CD4-positive, alpha-beta memory T cell (primary cell): ENCODE data around the gene NR3C2. TPM values are rescaled to one million over a fixed set of nuclear protein-coding genes. Genes with fewer than 3 reads are reported as not detected.
A peak's percentile ranks its signal among the peaks of the same experiment; 100 is the strongest.

Source experiments
- CTCF ChIA-PET: fragments of 350-600 bp; sonication (Branson Sonifier 250); formaldehyde crosslinking; loops from one replicate; lab custom pipeline; 2021; ENCODE audit warnings: inconsistent platforms; ENCODE audit not compliant: partially characterized antibody; lab: Charles Lee
- POLR2A ChIA-PET: fragments of 350-600 bp; sonication (Branson Sonifier 250); formaldehyde crosslinking; loops from one replicate; lab custom pipeline; 2021; ENCODE audit not compliant: partially characterized antibody; lab: Charles Lee
- DNase-seq, 5 donors: peaks; one replicate each; pipeline versions ENCODE4 v3.0.0 to v3.0.0-alpha.2; 2020 to 2022; ENCODE audit warnings: mixed read lengths in 1 of 5
- H3K27ac ChIP-seq: one replicate; pipeline ENCODE4 v1.7.0; 2013; ENCODE audit warnings: low read depth, low read length
- H3K27me3 ChIP-seq: 2 replicates; pipeline ENCODE4 v1.7.0; 2013; ENCODE audit warnings: mild to moderate bottlenecking, low read length, moderate library complexity; ENCODE audit not compliant: insufficient read depth
- H3K36me3 ChIP-seq: 2 replicates; pipeline ENCODE4 v1.7.0; 2013; ENCODE audit warnings: mild to moderate bottlenecking, low read length, moderate library complexity; ENCODE audit not compliant: insufficient read depth
- H3K4me1 ChIP-seq: 2 replicates; pipeline ENCODE4 v1.7.0; 2013; ENCODE audit warnings: mild to moderate bottlenecking, low read length, moderate library complexity; ENCODE audit not compliant: insufficient read depth
- H3K4me3 ChIP-seq, 2 donors: one replicate each; pipeline ENCODE4 v1.7.0; 2013; ENCODE audit warnings: low read length in 2 of 2, mild to moderate bottlenecking in 1 of 2
- H3K9me3 ChIP-seq, 2 donors: one replicate each; pipeline ENCODE4 v1.7.0; 2013; ENCODE audit warnings: low read length in 2 of 2, control low read depth in 1 of 2; ENCODE audit not compliant: control insufficient read depth in 1 of 2
- H3K27ac Mint-ChIP-seq, 7 donors: one replicate each; pipeline ENCODE4 v1.8.0; 2020 to 2021; ENCODE audit warnings: mixed read lengths in 7 of 7, mild to moderate bottlenecking in 6 of 7, inconsistent platforms in 3 of 7, moderate library complexity in 3 of 7
- H3K27me3 Mint-ChIP-seq, 2 donors: one replicate each; pipeline ENCODE4 v1.8.0; 2020 to 2021; ENCODE audit warnings: mixed read lengths in 2 of 2
- H3K36me3 Mint-ChIP-seq, 2 donors: one replicate each; pipeline ENCODE4 v1.8.0; 2020 to 2021; ENCODE audit warnings: mixed read lengths in 2 of 2, inconsistent platforms in 1 of 2, mild to moderate bottlenecking in 1 of 2
- H3K4me1 Mint-ChIP-seq, 4 donors: one replicate each; pipeline ENCODE4 v1.8.0; 2020 to 2021; ENCODE audit warnings: mixed read lengths in 4 of 4, mild to moderate bottlenecking in 1 of 4
- H3K4me3 Mint-ChIP-seq, 8 donors: one replicate each; pipeline ENCODE4 v1.8.0; 2020 to 2021; ENCODE audit warnings: mixed read lengths in 8 of 8, mild to moderate bottlenecking in 7 of 8, moderate library complexity in 6 of 8, inconsistent platforms in 3 of 8
- H3K9me3 Mint-ChIP-seq, 8 donors: one replicate each; pipeline ENCODE4 v1.8.0; 2020 to 2021; ENCODE audit warnings: mixed read lengths in 8 of 8, mild to moderate bottlenecking in 5 of 8, inconsistent platforms in 3 of 8, moderate library complexity in 1 of 8
- intact Hi-C: fragments of 100-400 bp; cut with micrococcal nuclease; formaldehyde crosslinking; loops from one replicate; pipeline ENCODE4 v1.15.1; 2023
- polyA plus RNA-seq, 2 donors: library from polyadenylated mRNA; unstranded; fragments of 300-500 nt; fragmentation: Illumina TruSeq; gene quantifications; one replicate each; pipeline ENCODE4 v1.2.3, GENCODE V29; 2021
- total RNA-seq, 2 experiments: library from RNA; stranded (reverse); gene quantifications; one replicate each; pipeline ENCODE4 v1.2.3, GENCODE V29; 2021

The NR3C2 gene
- total and polyA plus RNA-seq, 4 experiments from 2014 or later = 4.9 to 50.9 (median 26.8) TPM

GRCh38 chr4:148292686-148293085 is 149.5 kb downstream of the NR3C2 start:
- no peaks in the 10 kb centered on the region for H3K36me3 ChIP-seq
- no peaks in the 10 kb centered on the region for H3K9me3 Mint-ChIP-seq
- H3K4me1 ChIP-seq = no peaks in the 10 kb centered on the region
- H3K27ac Mint-ChIP-seq = no peak overlapping the region
- ChIA-PET CTCF (no interaction called here), POLR2A (no interaction called here)
- no peaks in the 10 kb centered on the region for H3K9me3 ChIP-seq
- intact Hi-C loops = no loop called here
- no peak for DNase-seq
- H3K36me3 Mint-ChIP-seq = no peaks in the 10 kb centered on the region
- no peaks in the 10 kb centered on the region for H3K27me3 ChIP-seq
- no peak overlapping the region for H3K4me3 Mint-ChIP-seq
- H3K27me3 Mint-ChIP-seq = no peaks in the 10 kb centered on the region
- H3K4me1 Mint-ChIP-seq = peaks cover 26 to 44% (median 31%) of the 10 kb centered on the region in 4 donors
- H3K4me3 ChIP-seq = no peak overlapping the region
- H3K27ac ChIP-seq = no peak overlapping the region

- Mint-ChIP-seq H3K9me3 (no peaks in the 10 kb centered on the region), H3K36me3 (no peaks in the 10 kb centered on the region), H3K27me3 (no peaks in the 10 kb centered on the region), H3K4me3 (no peak overlapping the region), H3K27ac (no peak overlapping the region), H3K4me1 (peaks cover 22 to 42% (median 30%) of the 10 kb centered on the region in 4 donors)
- Histone ChIP-seq H3K27ac (no peak overlapping the region), H3K27me3 (no peaks in the 10 kb centered on the region), H3K9me3 (no peaks in the 10 kb centered on the region), H3K4me1 (no peaks in the 10 kb centered on the region), H3K4me3 (no peak overlapping the region), H3K36me3 (no peaks in the 10 kb centered on the region)
- POLR2A ChIA-PET = no interaction called here
- intact Hi-C loops = loop anchor here (10.0 kb wide), 1 partner anchor 45 kb away; no protein-coding TSS in a partner anchor
- DNase-seq = no peak
- CTCF ChIA-PET = no interaction called here
These were observed 152.5 kb downstream of the NR3C2 start for GRCh38 chr4:148289740-148290139.

GRCh38 chr4:148288448-148288847 is 153.8 kb downstream of the NR3C2 start:
- no peaks in the 10 kb centered on the region for H3K9me3 ChIP-seq
- ChIA-PET POLR2A (no interaction called here), CTCF (no interaction called here)
- Mint-ChIP-seq H3K27ac (no peak overlapping the region), H3K4me3 (no peak overlapping the region), H3K4me1 (peaks cover 24 to 46% (median 33%) of the 10 kb centered on the region in 4 donors), H3K9me3 (no peaks in the 10 kb centered on the region), H3K27me3 (no peaks in the 10 kb centered on the region), H3K36me3 (no peaks in the 10 kb centered on the region)
- H3K4me3 ChIP-seq = no peak overlapping the region
- intact Hi-C loops = loop anchor here (10.0 kb wide), 1 partner anchor 46 kb away; no protein-coding TSS in a partner anchor
- H3K27ac ChIP-seq = no peak overlapping the region
- H3K27me3 ChIP-seq = no peaks in the 10 kb centered on the region
- no peaks in the 10 kb centered on the region for H3K36me3 ChIP-seq
- no peaks in the 10 kb centered on the region for H3K4me1 ChIP-seq
- DNase-seq = no peak

- Histone ChIP-seq H3K9me3 (no peaks in the 10 kb centered on the region), H3K27ac (no peak overlapping the region), H3K36me3 (no peaks in the 10 kb centered on the region), H3K27me3 (no peaks in the 10 kb centered on the region), H3K4me1 (no peaks in the 10 kb centered on the region), H3K4me3 (no peak overlapping the region)
- Mint-ChIP-seq H3K27ac (peak overlapping the region in 1 of 7 donors; percentile 8), H3K9me3 (peaks cover 0 to 3% (median 0%) of the 10 kb centered on the region in 8 donors), H3K27me3 (no peaks in the 10 kb centered on the region), H3K36me3 (no peaks in the 10 kb centered on the region), H3K4me1 (peaks cover 28 to 45% (median 37%) of the 10 kb centered on the region in 4 donors), H3K4me3 (no peak overlapping the region)
- intact Hi-C loops = loop anchor here (10.0 kb wide), 1 partner anchor 48 kb away; no protein-coding TSS in a partner anchor
- no peak for DNase-seq
- CTCF ChIA-PET = no interaction called here
- POLR2A ChIA-PET = interaction anchor here (1.9 kb wide), 1 partner anchor 156 kb away, joined by 8 read pairs; no protein-coding TSS in a partner anchor
These were observed 155.1 kb downstream of the NR3C2 start for GRCh38 chr4:148287111-148287510.

DNA sequence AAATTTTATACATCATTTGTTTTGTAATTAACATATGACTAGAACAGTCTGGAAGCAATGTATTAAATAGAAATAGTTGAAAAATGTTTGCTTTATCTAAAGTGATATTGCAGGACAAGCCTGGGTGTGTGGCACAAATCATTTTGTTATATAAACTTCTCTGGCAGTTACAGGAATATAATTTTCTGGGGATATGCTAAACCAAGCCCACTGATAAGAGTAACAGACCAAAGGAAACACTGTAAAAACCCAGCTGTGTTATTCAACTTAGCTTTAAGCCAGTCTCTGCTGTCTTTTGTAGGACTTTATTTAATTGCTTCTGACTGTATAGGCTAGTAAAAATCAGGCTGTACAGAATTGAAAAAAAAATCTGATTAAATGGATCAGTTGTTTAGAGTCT is 156.2 kb downstream of the NR3C2 start:
- Mint-ChIP-seq H3K27me3 (no peaks in the 10 kb centered on the region), H3K27ac (no peak overlapping the region), H3K4me1 (peaks cover 30 to 49% (median 38%) of the 10 kb centered on the region in 4 donors), H3K4me3 (no peak overlapping the region), H3K36me3 (no peaks in the 10 kb centered on the region), H3K9me3 (peaks cover 0 to 3% (median 0%) of the 10 kb centered on the region in 8 donors)
- no peak overlapping the region for H3K27ac ChIP-seq
- no peak for DNase-seq
- ChIA-PET POLR2A (interaction anchor here (1.9 kb wide), 1 partner anchor 157 kb away, joined by 8 read pairs; no protein-coding TSS in a partner anchor), CTCF (no interaction called here)
- no peak overlapping the region for H3K4me3 ChIP-seq
- intact Hi-C loops = loop anchor here (10.0 kb wide), 1 partner anchor 49 kb away; no protein-coding TSS in a partner anchor
- H3K36me3 ChIP-seq = no peaks in the 10 kb centered on the region
- H3K27me3 ChIP-seq = no peaks in the 10 kb centered on the region
- H3K9me3 ChIP-seq = no peaks in the 10 kb centered on the region
- H3K4me1 ChIP-seq = no peaks in the 10 kb centered on the region

DNA sequence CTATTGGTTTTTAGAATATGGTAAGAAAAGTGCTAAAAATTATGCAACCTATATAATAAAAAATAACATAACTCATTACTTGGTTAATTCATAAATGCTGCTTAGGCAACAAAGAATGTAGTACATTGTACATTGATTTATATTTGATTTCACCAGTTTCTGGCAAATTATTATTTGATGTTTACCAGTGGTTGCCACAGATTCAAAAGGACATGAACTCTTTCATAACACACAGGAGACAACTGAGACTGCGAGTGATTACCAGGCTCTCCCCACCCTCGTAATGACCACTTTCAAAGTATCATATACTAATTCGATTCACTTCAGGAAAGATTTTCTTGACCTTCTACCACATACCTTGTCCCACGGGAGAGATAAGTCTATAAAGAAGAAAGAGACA is 158.5 kb downstream of the NR3C2 start:
- Histone ChIP-seq H3K4me3 (no peak overlapping the region), H3K36me3 (no peaks in the 10 kb centered on the region), H3K9me3 (no peaks in the 10 kb centered on the region), H3K27me3 (no peaks in the 10 kb centered on the region), H3K4me1 (no peaks in the 10 kb centered on the region), H3K27ac (no peak overlapping the region)
- Mint-ChIP-seq H3K9me3 (peaks cover 0 to 3% (median 0%) of the 10 kb centered on the region in 8 donors), H3K36me3 (no peaks in the 10 kb centered on the region), H3K27ac (no peak overlapping the region), H3K4me1 (peaks cover 28 to 40% (median 30%) of the 10 kb centered on the region in 4 donors), H3K4me3 (no peak overlapping the region), H3K27me3 (no peaks in the 10 kb centered on the region)
- POLR2A ChIA-PET = no interaction called here
- intact Hi-C loops = loop anchor here (10.0 kb wide), 1 partner anchor 51 kb away; no protein-coding TSS in a partner anchor
- CTCF ChIA-PET = no interaction called here
- DNase-seq = no peak

GRCh38 chr4:148278310-148278709 is 163.9 kb downstream of the NR3C2 start:
- no peak for DNase-seq
- H3K4me3 ChIP-seq = no peak overlapping the region
- Mint-ChIP-seq H3K4me3 (no peak overlapping the region), H3K4me1 (peaks cover 22 to 37% (median 28%) of the 10 kb centered on the region in 4 donors), H3K9me3 (peaks cover 0 to 3% (median 0%) of the 10 kb centered on the region in 8 donors), H3K27ac (peak overlapping the region in 1 of 7 donors; percentile 7), H3K27me3 (no peaks in the 10 kb centered on the region), H3K36me3 (peaks cover 0 to 5% of the 10 kb centered on the region in 2 donors)
- H3K27ac ChIP-seq = no peak overlapping the region
- no peaks in the 10 kb centered on the region for H3K9me3 ChIP-seq
- no peaks in the 10 kb centered on the region for H3K36me3 ChIP-seq
- H3K4me1 ChIP-seq = no peaks in the 10 kb centered on the region
- no peaks in the 10 kb centered on the region for H3K27me3 ChIP-seq
- CTCF ChIA-PET = no interaction called here
- POLR2A ChIA-PET = no interaction called here
- intact Hi-C loops = no loop called here
